K562 (cell line): Measurements from ENCODE around the gene ZNF598. TPM values are rescaled to one million over a fixed set of nuclear protein-coding genes. Genes with fewer than 3 reads are reported as not detected.

Experiments
- ARID4B ChIP-seq: sonication (generic); formaldehyde crosslinking; IDR thresholded peaks from 2 replicates; pipeline ENCODE4 v1.8.0; 2022; ENCODE audit warnings: mild to moderate bottlenecking, missing genetic modification reagents
- CREB3 ChIP-seq: fragments of 450-650 bp; conservative IDR thresholded peaks from 2 replicates; pipeline ENCODE4 v1.6.1; 2016; ENCODE audit warnings: missing genetic modification characterization, low read depth, mild to moderate bottlenecking, missing compliant biosample characterization, moderate library complexity
- ETV6 ChIP-seq, 3 experiments: fragments of 150-350 bp in 1 of 3; sonication (generic) in 1 of 3; formaldehyde crosslinking in 1 of 3; IDR thresholded peaks; 2 replicates each; pipeline versions ENCODE4 v1.6.1 to v1.8.0; 2014 to 2022; ENCODE audit warnings: borderline replicate concordance in 2 of 3, low read depth in 2 of 3, antibody characterized with exemption in 1 of 3, low read length in 1 of 3, mild to moderate bottlenecking in 1 of 3, missing genetic modification reagents in 1 of 3
- FIP1L1 ChIP-seq: fragments of 200-400 bp; formaldehyde crosslinking; IDR thresholded peaks from 2 replicates; pipeline ENCODE4 v1.6.1; 2018; ENCODE audit warnings: mild to moderate bottlenecking, low read depth, low read length; ENCODE audit not compliant: poor library complexity, severe bottlenecking
- FOXK2 ChIP-seq, 2 experiments: fragments of 450-650 bp; IDR thresholded peaks in 1 of 2; conservative IDR thresholded peaks in 1 of 2; 2 replicates each; pipeline ENCODE4 v1.6.1; 2016; ENCODE audit warnings: low read depth in 2 of 2, mild to moderate bottlenecking in 1 of 2
- FUS ChIP-seq: fragments of 200-400 bp; formaldehyde crosslinking; optimal IDR thresholded peaks from 2 replicates; pipeline ENCODE3; 2017; ENCODE audit warnings: low read depth, low read length
- HIVEP1 ChIP-seq: fragments of 250-450 bp; sonication (Bioruptor Pico); IDR thresholded peaks from 2 replicates; pipeline ENCODE4 v1.4.0; 2020; ENCODE audit warnings: mild to moderate bottlenecking
- HMG20A ChIP-seq: fragments of 450-650 bp; formaldehyde crosslinking; conservative IDR thresholded peaks from 2 replicates; pipeline ENCODE4 v1.4.0; 2020; ENCODE audit warnings: mild to moderate bottlenecking, mixed read lengths
- KDM1A ChIP-seq, 2 experiments: fragments of 450-650 bp; IDR thresholded peaks; 2 replicates each; pipeline ENCODE4 v1.6.1; 2016; ENCODE audit warnings: mild to moderate bottlenecking in 2 of 2
- MYBL2 ChIP-seq, 2 experiments: fragments of 450-650 bp in 1 of 2; sonication (generic) in 1 of 2; formaldehyde crosslinking in 1 of 2; IDR thresholded peaks; 2 replicates each; pipeline versions ENCODE4 v1.6.1 to v1.8.1; 2017 to 2022; ENCODE audit warnings: borderline replicate concordance in 1 of 2, inconsistent platforms in 1 of 2, low read depth in 1 of 2, mild to moderate bottlenecking in 1 of 2, missing genetic modification reagents in 1 of 2, moderate library complexity in 1 of 2
- POLR2B ChIP-seq: fragments of 450-650 bp; IDR thresholded peaks from 2 replicates; pipeline ENCODE4 v1.6.1; 2018; ENCODE audit warnings: low read depth; ENCODE audit not compliant: partially characterized antibody
- SREBF1 ChIP-seq: fragments of 150-350 bp; IDR thresholded peaks from 2 replicates; pipeline ENCODE4 v1.6.1; 2014; ENCODE audit warnings: antibody characterized with exemption, low read depth, low read length, borderline replicate concordance
- ZBTB5 ChIP-seq: fragments of 450-650 bp; IDR thresholded peaks from 2 replicates; pipeline ENCODE4 v1.6.1; 2017; ENCODE audit warnings: antibody characterized with exemption
- ZNF232 ChIP-seq: sonication (generic); formaldehyde crosslinking; IDR thresholded peaks from 2 replicates; pipeline ENCODE4 v1.8.0; 2022; ENCODE audit warnings: mild to moderate bottlenecking, missing genetic modification reagents
- ZNF436 ChIP-seq: fragments of 250-450, 450-650 bp; sonication (Bioruptor Pico); formaldehyde crosslinking; IDR thresholded peaks from 2 replicates; pipeline ENCODE4 v1.7.0; 2020; ENCODE audit warnings: mild to moderate bottlenecking
- polyA plus RNA-seq, 8 experiments: library from polyadenylated mRNA; depleted of rRNA in 4 of 8; stranded (reverse) in 5 of 8; unstranded in 3 of 8; fragments of >200 nt; fragmentation: Nextera tagmentation in 2 of 8; fragmentation: Illumina TruSeq in 1 of 8; extraction: Ambion mirVana in 2 of 8; extraction: Trizol in 1 of 8; gene quantifications; 2 replicates each; pipeline versions ENCODE4 v1.2.1 to v1.2.3, GENCODE V29; 2011 to 2014; ENCODE audit warnings: inconsistent platforms in 1 of 8, missing spikeins in 1 of 8
- total RNA-seq, 7 experiments: library from RNA; depleted of rRNA in 6 of 7; stranded (reverse); fragments of >200 nt in 6 of 7; fragmentation: Illumina TruSeq in 2 of 7; extraction: Trizol in 2 of 7; gene quantifications; 2 replicates each; pipeline versions ENCODE4 v1.2.1 to v1.2.3, GENCODE V29; 2011 to 2021; ENCODE audit warnings: low replicate concordance in 1 of 7

ZNF598 gene
- total and polyA plus RNA-seq, 9 of the 15 experiments (the other 6 are each of a cell fraction or from before 2014, with no cell fraction given) = 0.11 to 115 (median 29.6) TPM

GRCh38 chr16:1983544-1984346 lies 25.9 kb downstream of the ZNF598 start, which contains the start of gene GFER (continued):
- no peak for TF ChIP-seq ETV6 (IDR thresholded peaks at IDR 0.05; ENCODE audit: borderline replicate concordance in 1 of 2, low read depth in 2 of 2, low read length in 1 of 2)
- no peak for TF ChIP-seq ETV6 (CRISPR knock-in tag; IDR thresholded peaks at IDR 0.05; ENCODE audit: borderline replicate concordance)
- TF ChIP-seq ZNF232 (CRISPR knock-in tag) = no peak
- no peak for TF ChIP-seq HIVEP1 (CRISPR knock-in tag)
- peak; percentile 51 for TF ChIP-seq FUS
- TF ChIP-seq HMG20A (CRISPR knock-in tag) = no peak
- peak; percentile 95 for TF ChIP-seq FIP1L1
- TF ChIP-seq KDM1A (IDR thresholded peaks at IDR 0.05) = peak; percentile 77 to 84
- peak; percentile 73 for TF ChIP-seq ARID4B (CRISPR knock-in tag)
- no peak for TF ChIP-seq POLR2B
- no peak for TF ChIP-seq ZNF436
- TF ChIP-seq FOXK2 (conservative IDR thresholded peaks at IDR 0.05 in 1 of 2, IDR thresholded peaks at IDR 0.05 in 1 of 2; ENCODE audit: low read depth in 2 of 2) = no peak
- no peak for TF ChIP-seq CREB3 (tag)
- no peak for TF ChIP-seq MYBL2 (IDR thresholded peaks at IDR 0.05; ENCODE audit: low read depth)
- no peak for TF ChIP-seq MYBL2 (CRISPR knock-in tag; IDR thresholded peaks at IDR 0.05; ENCODE audit: borderline replicate concordance)
- no peak for TF ChIP-seq SREBF1
- TF ChIP-seq ZBTB5 = no peak
